ENCODE data around the gene FER. TPM values are rescaled to one million over a fixed set of nuclear protein-coding genes. Genes with fewer than 3 reads are reported as not detected.
"Not testable (repeated sequence)": the region's sequence is repeated elsewhere in the genome, so short reads cannot be mapped to it uniquely, and the experiment has no call there.

FER gene
- total RNA-seq, result 26.9 TPM
- 10 to 100 TPM in 2 of 8 donors, 1 to 10 TPM in 6; 6.3 to 13.0 (median 9.3) TPM for polyA plus RNA-seq (ENCODE audit: insufficient read depth in 1 of 8, insufficient read length in 8 of 8, low replicate concordance in 1 of 8)
- long read RNA-seq, donor 1, result 0 reads
- long read RNA-seq, donor 2, result 0 reads
- long read RNA-seq, donor 3, partial matches to known transcripts, result 0 of 1 reads
- long read RNA-seq, donor 3, other reads (novel, unspliced or antisense), result 0 of 1 reads
- long read RNA-seq, donor 4, result 0 reads
- long read RNA-seq, donor 5, partial matches to known transcripts, result 0 of 1 reads
- long read RNA-seq, donor 5, other reads (novel, unspliced or antisense), result 0 of 1 reads
- long read RNA-seq, donor 6, result 0 reads
- long read RNA-seq, donor 7, result 0 reads
- long read RNA-seq, donor 8, result 0 reads
- long read RNA-seq, donor 9, result 0 reads
- long read RNA-seq, donor 10, result 0 reads
- long read RNA-seq, donor 11, result 0 reads

GRCh38 chr5:108747774-108748400 lies at the start of gene FER:
TSS of gene FER (plus strand) at chr5:108747897. CDS start at chr5:108798183, 50,286 bp downstream.
- Histone ChIP-seq H3K9me3 (replicated peaks; ENCODE audit: control insufficient read depth, low read depth, low read length) (no peaks in the 10 kb centered on the region), H3K27me3 (ENCODE audit: control insufficient read depth, insufficient read depth, low read length) (no peaks in the 10 kb centered on the region), H3K4me1 (ENCODE audit: control insufficient read depth, insufficient read depth, low read length) (peaks cover 4% of the 10 kb centered on the region), H3K27ac (ENCODE audit: low read length) (peak within 1 kb of the TSS; percentile 99), H3K4me3 (ENCODE audit: low read length) (peak within 1 kb of the TSS; percentile 96), H3K36me3 (ENCODE audit: control insufficient read depth, insufficient read depth, low read length) (no peaks in the 10 kb centered on the region)
- peak; percentile 87 for DNase-seq
- 2% methylated on average over 7 of the region's 21 CpGs for WGBS (ENCODE audit: insufficient coverage)

- 100% methylated on average over 2 of the region's 5 CpGs for WGBS (ENCODE audit: insufficient coverage)
- not testable (repeated sequence) for H3K27me3 ChIP-seq (ENCODE audit: control insufficient read depth, insufficient read depth, low read length); H3K27ac ChIP-seq (ENCODE audit: low read length); H3K36me3 ChIP-seq (ENCODE audit: control insufficient read depth, insufficient read depth, low read length); H3K4me3 ChIP-seq (ENCODE audit: low read length); H3K4me1 ChIP-seq (ENCODE audit: control insufficient read depth, insufficient read depth, low read length); H3K9me3 ChIP-seq (replicated peaks; ENCODE audit: control insufficient read depth, low read depth, low read length); DNase-seq
Measured at GRCh38 chr5:108700388-108700787, 47.3 kb upstream of the FER start.

- Histone ChIP-seq H3K36me3 (ENCODE audit: control insufficient read depth, insufficient read depth, low read length) (no peaks in the 10 kb centered on the region), H3K9me3 (replicated peaks; ENCODE audit: control insufficient read depth, low read depth, low read length) (no peaks in the 10 kb centered on the region), H3K4me1 (ENCODE audit: control insufficient read depth, insufficient read depth, low read length) (no peaks in the 10 kb centered on the region), H3K27ac (ENCODE audit: low read length) (no peak overlapping the region), H3K4me3 (ENCODE audit: low read length) (no peak overlapping the region), H3K27me3 (ENCODE audit: control insufficient read depth, insufficient read depth, low read length) (no peaks in the 10 kb centered on the region)
- DNase-seq, result peak; percentile 42
- WGBS (ENCODE audit: insufficient coverage), result no CpG with 5 or more reads among the region's 3 CpGs
Measured at GRCh38 chr5:108700930-108701329, 46.8 kb upstream of the FER start.

GRCh38 chr5:108702546-108702945 lies 45.2 kb upstream of the FER start:
- no peaks in the 10 kb centered on the region for H3K4me1 ChIP-seq (ENCODE audit: control insufficient read depth, insufficient read depth, low read length)
- no peaks in the 10 kb centered on the region for H3K9me3 ChIP-seq (replicated peaks; ENCODE audit: control insufficient read depth, low read depth, low read length)
- no peak overlapping the region for H3K27ac ChIP-seq (ENCODE audit: low read length)
- DNase-seq, result no peak
- H3K4me3 ChIP-seq (ENCODE audit: low read length), result no peak overlapping the region
- H3K36me3 ChIP-seq (ENCODE audit: control insufficient read depth, insufficient read depth, low read length), result no peaks in the 10 kb centered on the region
- no peaks in the 10 kb centered on the region for H3K27me3 ChIP-seq (ENCODE audit: control insufficient read depth, insufficient read depth, low read length)
- WGBS (ENCODE audit: insufficient coverage), result no CpG with 5 or more reads among the region's 5 CpGs

GRCh38 chr5:108703313-108703712 lies 44.4 kb upstream of the FER start:
- no peaks in the 10 kb centered on the region for H3K36me3 ChIP-seq (ENCODE audit: control insufficient read depth, insufficient read depth, low read length)
- H3K4me3 ChIP-seq (ENCODE audit: low read length), result no peak overlapping the region
- 89% methylated on average over 1 of the region's 5 CpGs for whole genome bisulfite sequencing (ENCODE audit: insufficient coverage)
- no peak overlapping the region for H3K27ac ChIP-seq (ENCODE audit: low read length)
- H3K9me3 ChIP-seq (replicated peaks; ENCODE audit: control insufficient read depth, low read depth, low read length), result no peaks in the 10 kb centered on the region
- no peaks in the 10 kb centered on the region for H3K27me3 ChIP-seq (ENCODE audit: control insufficient read depth, insufficient read depth, low read length)
- no peak for DNase-seq
- H3K4me1 ChIP-seq (ENCODE audit: control insufficient read depth, insufficient read depth, low read length), result no peaks in the 10 kb centered on the region

- DNase-seq, result no peak
- Histone ChIP-seq H3K36me3 (ENCODE audit: control insufficient read depth, insufficient read depth, low read length) (no peaks in the 10 kb centered on the region), H3K27ac (ENCODE audit: low read length) (no peak overlapping the region), H3K4me1 (ENCODE audit: control insufficient read depth, insufficient read depth, low read length) (no peaks in the 10 kb centered on the region), H3K9me3 (replicated peaks; ENCODE audit: control insufficient read depth, low read depth, low read length) (no peaks in the 10 kb centered on the region), H3K4me3 (ENCODE audit: low read length) (no peak overlapping the region), H3K27me3 (ENCODE audit: control insufficient read depth, insufficient read depth, low read length) (no peaks in the 10 kb centered on the region)
- 97% methylated on average over 6 of the region's 8 CpGs for WGBS (ENCODE audit: insufficient coverage)
Measured at GRCh38 chr5:108707141-108707540, 40.6 kb upstream of the FER start.

- no peak for DNase-seq
- Histone ChIP-seq H3K36me3 (ENCODE audit: control insufficient read depth, insufficient read depth, low read length) (no peaks in the 10 kb centered on the region), H3K27me3 (ENCODE audit: control insufficient read depth, insufficient read depth, low read length) (no peaks in the 10 kb centered on the region), H3K4me1 (ENCODE audit: control insufficient read depth, insufficient read depth, low read length) (no peaks in the 10 kb centered on the region), H3K9me3 (replicated peaks; ENCODE audit: control insufficient read depth, low read depth, low read length) (no peaks in the 10 kb centered on the region), H3K27ac (ENCODE audit: low read length) (no peak overlapping the region), H3K4me3 (ENCODE audit: low read length) (no peak overlapping the region)
- no CpG with 5 or more reads among the region's 3 CpGs for whole genome bisulfite sequencing (ENCODE audit: insufficient coverage)
Measured at GRCh38 chr5:108711898-108712297, 35.8 kb upstream of the FER start.

GRCh38 chr5:108715408-108715807 lies 32.3 kb upstream of the FER start:
- H3K9me3 ChIP-seq (replicated peaks; ENCODE audit: control insufficient read depth, low read depth, low read length), result no peaks in the 10 kb centered on the region
- DNase-seq, result no peak
- H3K27me3 ChIP-seq (ENCODE audit: control insufficient read depth, insufficient read depth, low read length), result no peaks in the 10 kb centered on the region
- H3K36me3 ChIP-seq (ENCODE audit: control insufficient read depth, insufficient read depth, low read length), result no peaks in the 10 kb centered on the region
- no CpG with 5 or more reads among the region's 3 CpGs for WGBS (ENCODE audit: insufficient coverage)
- no peak overlapping the region for H3K27ac ChIP-seq (ENCODE audit: low read length)
- H3K4me3 ChIP-seq (ENCODE audit: low read length), result no peak overlapping the region
- no peaks in the 10 kb centered on the region for H3K4me1 ChIP-seq (ENCODE audit: control insufficient read depth, insufficient read depth, low read length)

- DNase-seq, result no peak
- Histone ChIP-seq H3K4me1 (ENCODE audit: control insufficient read depth, insufficient read depth, low read length) (no peaks in the 10 kb centered on the region), H3K27me3 (ENCODE audit: control insufficient read depth, insufficient read depth, low read length) (no peaks in the 10 kb centered on the region), H3K4me3 (ENCODE audit: low read length) (no peak overlapping the region), H3K9me3 (replicated peaks; ENCODE audit: control insufficient read depth, low read depth, low read length) (no peaks in the 10 kb centered on the region), H3K27ac (ENCODE audit: low read length) (no peak overlapping the region), H3K36me3 (ENCODE audit: control insufficient read depth, insufficient read depth, low read length) (no peaks in the 10 kb centered on the region)
Measured at GRCh38 chr5:108720391-108720790, 27.3 kb upstream of the FER start.

- Histone ChIP-seq H3K9me3 (replicated peaks; ENCODE audit: control insufficient read depth, low read depth, low read length) (no peaks in the 10 kb centered on the region), H3K27me3 (ENCODE audit: control insufficient read depth, insufficient read depth, low read length) (no peaks in the 10 kb centered on the region), H3K36me3 (ENCODE audit: control insufficient read depth, insufficient read depth, low read length) (no peaks in the 10 kb centered on the region), H3K4me3 (ENCODE audit: low read length) (peak overlapping the region; percentile 94), H3K27ac (ENCODE audit: low read length) (peak overlapping the region; percentile 95), H3K4me1 (ENCODE audit: control insufficient read depth, insufficient read depth, low read length) (peaks cover 7% of the 10 kb centered on the region)
- 40% methylated on average over 1 of the region's 6 CpGs for WGBS (ENCODE audit: insufficient coverage)
- DNase-seq, result no peak
Measured at GRCh38 chr5:108726446-108727235, 21.1 kb upstream of the FER start.

Data from muscle of leg (tissue), 16 donors.